EL (cell line): ENCODE results near the gene SSMEM1.
"Not testable (repeated sequence)": the region's sequence is repeated elsewhere in the genome, so short reads cannot be mapped to it uniquely, and the experiment has no call there.

ENCODE experiments used
- DNase-seq: peaks from one replicate; pipeline ENCODE4 v3.0.0-alpha.2; 2016

Gene SSMEM1

GRCh38 chr7:130216025-130216424 is 8.4 kb downstream of the SSMEM1 start:
- no peak for DNase-seq

GRCh38 chr7:130216750-130217149 is 9.1 kb downstream of the SSMEM1 start:
- DNase-seq = no peak

GRCh38 chr7:130218806-130219620 is 11.4 kb downstream of the SSMEM1 start:
- no peak for DNase-seq

GRCh38 chr7:130219871-130220270 is 12.2 kb downstream of the SSMEM1 start:
- DNase-seq = no peak

GRCh38 chr7:130221746-130222145 is 14.1 kb downstream of the SSMEM1 start:
- DNase-seq = no peak

GRCh38 chr7:130223646-130224045 is 16.0 kb downstream of the SSMEM1 start:
- no peak for DNase-seq

- DNase-seq = no peak
Measured at GRCh38 chr7:130224210-130224609, 16.6 kb downstream of the SSMEM1 start.

- peak; percentile 45 for DNase-seq
Measured at GRCh38 chr7:130224923-130225322, 17.3 kb downstream of the SSMEM1 start.

GRCh38 chr7:130226333-130226732 is 18.7 kb downstream of the SSMEM1 start:
- no peak for DNase-seq

- DNase-seq = no peak
Measured at GRCh38 chr7:130227883-130228575, 20.4 kb downstream of the SSMEM1 start.

GRCh38 chr7:130228840-130229502 is 21.3 kb downstream of the SSMEM1 start:
- no peak for DNase-seq

GRCh38 chr7:130229981-130230380 is 22.3 kb downstream of the SSMEM1 start:
- not testable (repeated sequence) for DNase-seq

- no peak for DNase-seq
Measured at GRCh38 chr7:130231792-130232191, 24.1 kb downstream of the SSMEM1 start.

- no peak for DNase-seq
Measured at GRCh38 chr7:130232209-130232608, 24.5 kb downstream of the SSMEM1 start.

GRCh38 chr7:130234078-130234477 is 26.4 kb downstream of the SSMEM1 start:
- no peak for DNase-seq

GRCh38 chr7:130236361-130236760 is 28.7 kb downstream of the SSMEM1 start:
- DNase-seq = not testable (repeated sequence)

- DNase-seq = no peak
Measured at GRCh38 chr7:130240240-130240639, 32.6 kb downstream of the SSMEM1 start.

- peak; percentile 73 for DNase-seq
Measured at GRCh38 chr7:130242198-130243014, 34.7 kb downstream of the SSMEM1 start.

- peak; percentile 10 for DNase-seq
Measured at GRCh38 chr7:130243486-130243885, 35.8 kb downstream of the SSMEM1 start.

GRCh38 chr7:130246491-130246890 is 38.8 kb downstream of the SSMEM1 start:
- DNase-seq = not testable (repeated sequence)

GRCh38 chr7:130248842-130249241 is 41.2 kb downstream of the SSMEM1 start:
- DNase-seq = not testable (repeated sequence)

- DNase-seq = not testable (repeated sequence)
Measured at GRCh38 chr7:130249626-130250025, 42.0 kb downstream of the SSMEM1 start.

GRCh38 chr7:130254555-130254954 is 46.9 kb downstream of the SSMEM1 start:
- no peak for DNase-seq
